H1 (cell line): Measurements from ENCODE around the gene BPGM. TPM values are rescaled to one million over a fixed set of nuclear protein-coding genes. Genes with fewer than 3 reads are reported as not detected.

Source experiments
- CTCF ChIA-PET: fragments of 300-600 bp; sonication (Branson Sonifier 250); formaldehyde crosslinking; loops from one replicate; lab custom pipeline; 2021; ENCODE audit not compliant: partially characterized antibody; lab: Charles Lee
- POLR2A ChIA-PET: fragments of 300-600 bp; sonication (Branson Sonifier 250); formaldehyde crosslinking; loops from one replicate; lab custom pipeline; 2021; ENCODE audit warnings: inconsistent platforms; ENCODE audit not compliant: partially characterized antibody; lab: Charles Lee
- DNase-seq, 2 experiments: peaks; one replicate each; pipeline versions ENCODE4 v3.0.0 to v3.0.0-alpha.2; 2010 to 2022; ENCODE audit warnings: low spot score in 2 of 2, low read depth in 1 of 2, mixed read lengths in 1 of 2
- FAIRE-seq: peaks from 2 replicates; lab custom pipeline; 2011; peaks lifted over from hg19 to GRCh38; lab: Jason Lieb, UNC
- H2AFZ ChIP-seq: 2 replicates; pipeline ENCODE4 v1.8.1; 2012; ENCODE audit warnings: low read length, inconsistent platforms
- H2AK5ac ChIP-seq: 2 replicates; pipeline ENCODE4 v1.6.1; 2013; ENCODE audit warnings: low read depth, low read length
- H2BK120ac ChIP-seq: replicated peaks from 2 replicates; pipeline ENCODE3; 2013; ENCODE audit warnings: low read depth, low read length, inconsistent platforms
- H2BK12ac ChIP-seq: 2 replicates; pipeline ENCODE4 v1.6.1; 2013; ENCODE audit warnings: low read depth, low read length
- H2BK15ac ChIP-seq: 2 replicates; pipeline ENCODE4 v1.6.1; 2013; ENCODE audit warnings: low read length
- H2BK20ac ChIP-seq: 2 replicates; pipeline ENCODE4 v1.6.1; 2013; ENCODE audit warnings: low read length
- H2BK5ac ChIP-seq: 2 replicates; pipeline ENCODE4 v1.6.1; 2013; ENCODE audit warnings: low read depth, low read length
- H3K14ac ChIP-seq: 2 replicates; pipeline ENCODE4 v1.6.1; 2013; ENCODE audit warnings: inconsistent platforms; ENCODE audit not compliant: insufficient read length
- H3K18ac ChIP-seq: 2 replicates; pipeline ENCODE4 v1.6.1; 2013; ENCODE audit warnings: low read length; ENCODE audit errors: extremely low read depth
- H3K23ac ChIP-seq: 2 replicates; pipeline ENCODE4 v1.6.1; 2013; ENCODE audit warnings: inconsistent platforms; ENCODE audit not compliant: insufficient read length
- H3K23me2 ChIP-seq: 2 replicates; pipeline ENCODE4 v1.6.1; 2013; ENCODE audit warnings: low read depth, low read length
- H3K27ac ChIP-seq: 2 replicates; pipeline ENCODE4 v1.6.1; 2011; ENCODE audit warnings: low read depth, low read length, inconsistent platforms
- H3K27me3 ChIP-seq, 4 experiments: replicated peaks in 1 of 4; 1 replicate in 1 of 4; 2 replicates in 3 of 4; pipeline versions ENCODE4 v1.6.1 to v1.8.1; 2011 to 2013; ENCODE audit warnings: low read length in 3 of 4, mild to moderate bottlenecking in 3 of 4, inconsistent platforms in 2 of 4, mixed read lengths in 2 of 4, moderate library complexity in 1 of 4; ENCODE audit not compliant: control insufficient read depth in 3 of 4, insufficient read depth in 3 of 4; ENCODE audit errors: extremely low read depth in 1 of 4
- H3K36me3 ChIP-seq, 4 experiments: 2 replicates each; pipeline versions ENCODE4 v1.6.1 to v1.8.1; 2011 to 2013; ENCODE audit warnings: mild to moderate bottlenecking in 4 of 4, low read length in 3 of 4, moderate library complexity in 2 of 4, control low read depth in 1 of 4, inconsistent platforms in 1 of 4; ENCODE audit not compliant: insufficient read depth in 4 of 4, control insufficient read depth in 2 of 4
- H3K4ac ChIP-seq: replicated peaks from 2 replicates; pipeline ENCODE3; 2013; ENCODE audit warnings: low read length, low read depth, mixed read lengths, inconsistent platforms; ENCODE audit not compliant: insufficient read length
- H3K4me1 ChIP-seq, 4 experiments: replicated peaks in 1 of 4; 1 replicate in 1 of 4; 2 replicates in 3 of 4; pipeline versions ENCODE4 v1.6.1 to v1.8.1; 2011 to 2013; ENCODE audit warnings: low read length in 3 of 4, inconsistent platforms in 2 of 4, mixed read lengths in 1 of 4; ENCODE audit not compliant: insufficient read depth in 4 of 4, control insufficient read depth in 3 of 4
- H3K4me2 ChIP-seq, 2 experiments: 2 replicates each; pipeline versions ENCODE4 v1.6.1 to v1.8.1; 2011 to 2013; ENCODE audit warnings: low read depth in 2 of 2, low read length in 2 of 2, control low read depth in 1 of 2, inconsistent platforms in 1 of 2, mild to moderate bottlenecking in 1 of 2; ENCODE audit not compliant: insufficient read depth in 1 of 2
- H3K4me3 ChIP-seq, 4 experiments: fragments of 200-600, 300-600 bp in 1 of 4; sonication (generic), shearing (Covaris generic), sonication (Bioruptor Twin) in 1 of 4; 2 replicates each; pipeline versions ENCODE4 v1.5.1 to v1.8.1; 2011 to 2016; ENCODE audit warnings: low read length in 4 of 4, low read depth in 3 of 4, control low read depth in 2 of 4, inconsistent platforms in 2 of 4, mild to moderate bottlenecking in 2 of 4, mixed read lengths in 1 of 4, moderate library complexity in 1 of 4; ENCODE audit not compliant: insufficient read depth in 2 of 4; ENCODE audit errors: extremely low read depth in 1 of 4
- H3K56ac ChIP-seq: replicated peaks from 2 replicates; pipeline ENCODE3; 2013; ENCODE audit warnings: low read depth, mild to moderate bottlenecking, mixed read lengths, low read length, inconsistent platforms; ENCODE audit not compliant: insufficient read length
- H3K79me1 ChIP-seq: 2 replicates; pipeline ENCODE4 v1.6.1; 2013; ENCODE audit warnings: low read depth, low read length, control low read depth
- H3K79me2 ChIP-seq, 2 experiments: 2 replicates each; pipeline versions ENCODE4 v1.6.1 to v1.8.1; 2012 to 2013; ENCODE audit warnings: low read length in 2 of 2, mild to moderate bottlenecking in 2 of 2, inconsistent platforms in 1 of 2; ENCODE audit not compliant: insufficient read depth in 2 of 2, control insufficient read depth in 1 of 2
- H3K9ac ChIP-seq, 4 experiments: replicated peaks in 1 of 4; 1 replicate in 1 of 4; 2 replicates in 3 of 4; pipeline versions ENCODE4 v1.6.1 to v1.8.1; 2011 to 2013; ENCODE audit warnings: low read depth in 3 of 4, low read length in 3 of 4, control low read depth in 2 of 4, mild to moderate bottlenecking in 2 of 4, moderate library complexity in 2 of 4, inconsistent platforms in 1 of 4; ENCODE audit errors: extremely low read depth in 1 of 4
- H3K9me3 ChIP-seq, 2 experiments: 2 replicates each; pipeline versions ENCODE4 v1.6.1 to v1.8.1; 2012 to 2013; ENCODE audit warnings: mild to moderate bottlenecking in 2 of 2, moderate library complexity in 2 of 2, control low read depth in 1 of 2, inconsistent platforms in 1 of 2, low read depth in 1 of 2, low read length in 1 of 2, mixed read lengths in 1 of 2; ENCODE audit not compliant: insufficient read depth in 2 of 2
- H4K20me1 ChIP-seq, 2 experiments: replicated peaks in 1 of 2; 2 replicates each; pipeline versions ENCODE3 to v1.8.1; 2011 to 2013; ENCODE audit warnings: inconsistent platforms in 2 of 2, low read length in 2 of 2, mild to moderate bottlenecking in 1 of 2; ENCODE audit not compliant: insufficient read depth in 2 of 2, control insufficient read depth in 1 of 2
- H4K5ac ChIP-seq: 2 replicates; pipeline ENCODE4 v1.6.1; 2013; ENCODE audit warnings: low read length, low read depth, mixed read lengths, inconsistent platforms; ENCODE audit not compliant: insufficient read length
- H4K8ac ChIP-seq: 2 replicates; pipeline ENCODE4 v1.8.0; 2013; ENCODE audit warnings: mild to moderate bottlenecking, moderate library complexity, low read length, inconsistent platforms; ENCODE audit not compliant: insufficient read depth; ENCODE audit errors: extremely low read depth
- H4K91ac ChIP-seq: replicated peaks from 2 replicates; pipeline ENCODE3; 2013; ENCODE audit warnings: low read length, mixed read lengths, inconsistent platforms; ENCODE audit not compliant: insufficient read length
- KDM5A ChIP-seq: fragments of 200-600 bp; IDR thresholded peaks from 2 replicates; pipeline ENCODE4 v1.7.1; 2012; ENCODE audit warnings: mild to moderate bottlenecking, low read length, inconsistent platforms, mixed read lengths
- MAFK ChIP-seq: IDR thresholded peaks from 2 replicates; pipeline ENCODE4 v1.6.1; 2012; ENCODE audit warnings: low read depth, mild to moderate bottlenecking, improper control_type of control experiment, low read length
- SP4 ChIP-seq: IDR thresholded peaks from 2 replicates; pipeline ENCODE4 v1.6.1; 2012; ENCODE audit warnings: low read length, inconsistent platforms
- SUZ12 ChIP-seq: fragments of 200-600 bp; sonication (generic); IDR thresholded peaks from 2 replicates; pipeline ENCODE4 v1.6.1; 2012; ENCODE audit warnings: mild to moderate bottlenecking, inconsistent platforms, low read length, moderate library complexity, mixed read lengths
- whole genome bisulfite sequencing, 2 experiments: shearing (Covaris generic) in 1 of 2; methylation state at CpG; one replicate each; pipeline versions ENCODE4 v1.1.6 to v1.1.7; 2013 to 2015; ENCODE audit warnings: low lambda C conversion rate in 2 of 2, mixed read lengths in 2 of 2, inconsistent platforms in 1 of 2, low coverage in 1 of 2, missing lambda C conversion rate in 1 of 2; ENCODE audit not compliant: insufficient replicate concordance in 2 of 2, insufficient coverage in 1 of 2, insufficient read length in 1 of 2; ENCODE audit errors: extremely low coverage in 1 of 2, missing lambda C conversion rate in 1 of 2; 5-methylcytosine and 5-hydroxymethylcytosine counted together
- polyA plus RNA-seq, 7 experiments: library from polyadenylated mRNA; depleted of rRNA in 3 of 7; stranded (reverse) in 5 of 7; unstranded in 2 of 7; fragments of >200 nt in 5 of 7; fragments of 200-250 nt in 2 of 7; gene quantifications; 1 replicate in 5 of 7; 2 replicates in 1 of 7; 4 replicates in 1 of 7; pipeline versions ENCODE4 v1.2.1 to v1.2.3, GENCODE V29; 2011 to 2013; ENCODE audit warnings: missing spikeins in 2 of 7, mixed read lengths in 2 of 7
- total RNA-seq: library from RNA; stranded (reverse); fragmentation: NEBNext Ultra II Directional; extraction: Animal tissue kit (Norgen Biotek cat#: 25700); gene quantifications from 2 replicates; pipeline ENCODE4 v1.2.1, GENCODE V29; 2021

The BPGM gene
- total and polyA plus RNA-seq, 2 of the 8 experiments (the other 6 are each of a cell fraction or from before 2014, with no cell fraction given) = 9.7 to 15.3 TPM

DNA sequence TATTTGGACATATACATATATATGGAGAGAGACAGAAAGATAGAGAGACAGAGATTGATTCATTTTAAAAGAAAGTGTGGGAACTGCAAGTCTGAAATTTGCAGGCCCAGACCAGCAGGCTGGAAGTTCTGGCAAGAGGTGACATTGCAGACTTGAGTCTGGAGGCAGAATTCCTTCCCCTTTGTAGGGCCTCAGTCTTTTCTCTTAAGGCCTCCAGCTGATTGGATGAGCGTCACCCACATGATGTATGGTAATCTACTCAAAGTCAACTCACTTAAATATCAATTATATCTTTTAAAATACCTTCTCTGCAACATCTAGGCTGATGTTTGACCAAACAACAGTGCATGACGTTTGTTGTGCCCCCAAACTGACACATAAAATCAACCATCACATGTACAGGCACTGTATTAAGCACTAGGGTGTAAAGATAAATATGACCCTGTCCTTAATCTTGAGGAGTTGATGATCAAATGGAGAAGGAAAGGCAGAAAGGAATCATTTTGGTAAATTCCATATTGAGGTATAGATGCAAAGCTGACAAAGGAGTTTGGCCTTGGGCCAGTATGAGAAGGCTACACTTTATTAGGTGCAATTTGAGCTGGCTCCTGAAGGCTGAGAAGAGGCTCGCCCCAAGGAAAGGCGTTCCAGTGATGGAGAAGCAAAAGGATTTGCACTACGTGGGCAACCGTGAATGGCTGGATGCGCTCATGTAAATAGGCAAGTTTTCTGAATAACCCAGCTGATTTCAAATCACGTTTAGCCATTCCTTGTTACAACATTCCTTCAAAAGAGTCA is 52.6 kb downstream of the BPGM start:
- no peak overlapping the region for H3K56ac ChIP-seq
- CTCF ChIA-PET = interaction anchor here (0.5 to 6.4 kb wide), 7 partner anchors 10 to 242 kb away, joined by 3 to 82 read pairs (median 6); no protein-coding TSS in a partner anchor
- H3K27me3 ChIP-seq = no peaks in the 10 kb centered on the region
- no peak overlapping the region for H4K5ac ChIP-seq
- POLR2A ChIA-PET = no interaction called here
- no peaks in the 10 kb centered on the region for H3K79me1 ChIP-seq
- H3K18ac ChIP-seq = peak overlapping the region; percentile 17; the same call in 1 of the 2 replicates
- H3K4me1 ChIP-seq = peaks cover 0 to 7% (median 4%) of the 10 kb centered on the region in 4 experiments; a peak in 3 of 7 replicates
- H3K4me3 ChIP-seq = no peak overlapping the region
- no peak overlapping the region for H2BK12ac ChIP-seq
- no peaks in the 10 kb centered on the region for H3K79me2 ChIP-seq
- H3K9me3 ChIP-seq = no peaks in the 10 kb centered on the region
- H2BK20ac ChIP-seq = 0 out of 2 replicates have a peak overlapping the region, but pooled peaks have one; percentile 6
- no peak overlapping the region for H3K27ac ChIP-seq
- no peak overlapping the region for H3K14ac ChIP-seq
- no peak overlapping the region for H3K4me2 ChIP-seq
- no peak overlapping the region for H2BK120ac ChIP-seq
- H3K9ac ChIP-seq = no peak overlapping the region
- DNase-seq = no peak
- H4K8ac ChIP-seq = no peak overlapping the region
- TF ChIP-seq KDM5A = no peak
- TF ChIP-seq SUZ12 = no peak
- no peak for TF ChIP-seq MAFK
- no peak for TF ChIP-seq SP4
- no peak overlapping the region for H2BK5ac ChIP-seq
- no peaks in the 10 kb centered on the region for H3K23me2 ChIP-seq
- H3K4ac ChIP-seq = no peak overlapping the region
- FAIRE-seq = no peak
- H4K20me1 ChIP-seq = no peaks in the 10 kb centered on the region
- 88% methylated on average over 8 of the region's 8 CpGs; no CpG with 5 or more reads in 1 of the 2 experiments for WGBS, 2 experiments
- H2AFZ ChIP-seq = peak overlapping the region; percentile 75
- no peak overlapping the region for H3K23ac ChIP-seq
- no peak overlapping the region for H4K91ac ChIP-seq
- H2AK5ac ChIP-seq = no peak overlapping the region
- H3K36me3 ChIP-seq = no peaks in the 10 kb centered on the region
- no peak overlapping the region for H2BK15ac ChIP-seq
